GM20431 (cell line): ENCODE measurements around the gene PLK1.

Experiments
- in situ Hi-C: fragments of 300-500 bp; cut with MseI, MboI; formaldehyde crosslinking; loops from one replicate; pipeline ENCODE4 v1.15.0; 2020; ENCODE audit warnings: low sequenced_read_pairs; ENCODE audit not compliant: unreplicated experiment

The PLK1 gene

GRCh38 chr16:23679274-23679985, 741 bp downstream of the PLK1 start:
- in situ Hi-C loops = no loop called here

- in situ Hi-C loops = no loop called here
These were observed 1.3 kb downstream of the PLK1 start for GRCh38 chr16:23679986-23680336.

- in situ Hi-C loops = no loop called here
These were observed 3.5 kb downstream of the PLK1 start for GRCh38 chr16:23682181-23682580.

GRCh38 chr16:23683487-23683886, 4.8 kb downstream of the PLK1 start:
- in situ Hi-C loops = no loop called here

GRCh38 chr16:23687034-23687808, 8.5 kb downstream of the PLK1 start:
- in situ Hi-C loops = no loop called here

GRCh38 chr16:23689442-23690187, 10.9 kb downstream of the PLK1 start:
- in situ Hi-C loops = no loop called here

- in situ Hi-C loops = no loop called here
These were observed 12.2 kb downstream of the PLK1 start for GRCh38 chr16:23690771-23691482.

GRCh38 chr16:23691483-23692189, 12.9 kb downstream of the PLK1 start:
- in situ Hi-C loops = no loop called here

- in situ Hi-C loops = no loop called here
These were observed 13.6 kb downstream of the PLK1 start for GRCh38 chr16:23692190-23692837.

GRCh38 chr16:23694265-23694643, 15.6 kb downstream of the PLK1 start:
- in situ Hi-C loops = no loop called here

- in situ Hi-C loops = no loop called here
These were observed 16.1 kb downstream of the PLK1 start for GRCh38 chr16:23694644-23695373.

GRCh38 chr16:23695756-23696155, 17.1 kb downstream of the PLK1 start:
- in situ Hi-C loops = no loop called here

GRCh38 chr16:23699100-23699499, 20.4 kb downstream of the PLK1 start:
- in situ Hi-C loops = no loop called here

- in situ Hi-C loops = no loop called here
These were observed 21.4 kb downstream of the PLK1 start for GRCh38 chr16:23700093-23700492.

- in situ Hi-C loops = no loop called here
These were observed 21.8 kb downstream of the PLK1 start for GRCh38 chr16:23700509-23700908.

GRCh38 chr16:23701045-23701444, 22.4 kb downstream of the PLK1 start:
- in situ Hi-C loops = no loop called here

GRCh38 chr16:23702951-23703350, 24.3 kb downstream of the PLK1 start:
- in situ Hi-C loops = no loop called here

GRCh38 chr16:23704772-23705516, 26.3 kb downstream of the PLK1 start:
- in situ Hi-C loops = no loop called here
